Glutamatergic neuron (in vitro differentiated cells): ENCODE results near the gene CKAP2L. TPM values are rescaled to one million over a fixed set of nuclear protein-coding genes. Genes with fewer than 3 reads are reported as not detected.
"Not testable (repeated sequence)": the region's sequence is repeated elsewhere in the genome, so short reads cannot be mapped to it uniquely, and the experiment has no call there.

ENCODE experiments used
- DNase-seq: peaks from one replicate; pipeline ENCODE4 v3.0.0; 2022
- H3K27ac Mint-ChIP-seq: one replicate; pipeline ENCODE4 v1.8.0; 2020; ENCODE audit warnings: mild to moderate bottlenecking, mixed read lengths, inconsistent platforms; ENCODE audit not compliant: unreplicated experiment
- H3K27me3 Mint-ChIP-seq: one replicate; pipeline ENCODE4 v1.8.0; 2020; ENCODE audit warnings: mild to moderate bottlenecking, moderate library complexity, mixed read lengths, inconsistent platforms; ENCODE audit not compliant: unreplicated experiment
- H3K36me3 Mint-ChIP-seq: one replicate; pipeline ENCODE4 v1.8.0; 2020; ENCODE audit warnings: mild to moderate bottlenecking, mixed read lengths, inconsistent platforms; ENCODE audit not compliant: unreplicated experiment
- H3K4me1 Mint-ChIP-seq: one replicate; pipeline ENCODE4 v1.8.0; 2020; ENCODE audit warnings: mild to moderate bottlenecking, low read depth, mixed read lengths, inconsistent platforms; ENCODE audit not compliant: unreplicated experiment
- H3K4me3 Mint-ChIP-seq: one replicate; pipeline ENCODE4 v1.8.0; 2020; ENCODE audit warnings: mild to moderate bottlenecking, mixed read lengths, inconsistent platforms; ENCODE audit not compliant: unreplicated experiment
- H3K9me3 Mint-ChIP-seq: one replicate; pipeline ENCODE4 v1.8.0; 2020; ENCODE audit warnings: mild to moderate bottlenecking, moderate library complexity, mixed read lengths, inconsistent platforms; ENCODE audit not compliant: unreplicated experiment
- total RNA-seq: library from RNA; stranded (reverse); fragmentation: NEBNext Ultra II Directional; extraction: Animal tissue kit (Norgen Biotek cat#: 25700); gene quantifications from one replicate; pipeline ENCODE4 v1.2.1, GENCODE V29; 2021; ENCODE audit not compliant: unreplicated experiment
- TF ChIP-seq, protein P1 (sequence below): fragments of 200-600 bp; sonication (generic); IDR thresholded peaks from one replicate; pipeline ENCODE4 v1.5.0; 2021; ENCODE audit not compliant: partially characterized antibody, unreplicated experiment

CKAP2L gene
- total RNA-seq, 1 donor from 2014 or later = 3.3 TPM

DNA sequence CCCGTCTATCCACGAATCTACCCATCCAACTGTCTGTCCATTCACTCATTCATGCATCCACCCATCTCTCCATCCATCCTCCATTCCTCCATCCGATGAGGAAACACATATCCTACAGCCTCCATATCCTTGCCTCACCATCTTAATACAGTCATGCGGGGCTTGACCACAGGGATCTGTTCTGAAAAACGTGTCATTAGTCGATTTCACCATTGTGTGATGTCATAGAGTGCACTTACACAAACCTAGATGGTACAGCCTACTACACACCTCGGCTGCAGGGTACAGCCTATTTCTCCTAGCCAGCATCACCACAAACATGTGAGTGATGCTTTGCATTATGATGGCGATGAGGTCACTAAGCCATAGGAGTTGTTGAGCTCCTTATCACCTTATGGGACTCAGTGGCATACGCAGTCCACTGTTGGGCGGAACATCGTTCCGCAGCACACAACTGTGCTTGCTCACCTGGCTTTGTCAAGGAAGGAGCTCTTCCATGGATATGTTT is 45.5 kb downstream of the CKAP2L start:
- Mint-ChIP-seq H3K27ac (no peak overlapping the region), H3K9me3 (peaks cover 1% of the 10 kb centered on the region), H3K36me3 (peaks cover 5% of the 10 kb centered on the region), H3K4me3 (no peak overlapping the region), H3K27me3 (no peaks in the 10 kb centered on the region), H3K4me1 (no peaks in the 10 kb centered on the region)
- TF ChIP-seq, protein P1, sequence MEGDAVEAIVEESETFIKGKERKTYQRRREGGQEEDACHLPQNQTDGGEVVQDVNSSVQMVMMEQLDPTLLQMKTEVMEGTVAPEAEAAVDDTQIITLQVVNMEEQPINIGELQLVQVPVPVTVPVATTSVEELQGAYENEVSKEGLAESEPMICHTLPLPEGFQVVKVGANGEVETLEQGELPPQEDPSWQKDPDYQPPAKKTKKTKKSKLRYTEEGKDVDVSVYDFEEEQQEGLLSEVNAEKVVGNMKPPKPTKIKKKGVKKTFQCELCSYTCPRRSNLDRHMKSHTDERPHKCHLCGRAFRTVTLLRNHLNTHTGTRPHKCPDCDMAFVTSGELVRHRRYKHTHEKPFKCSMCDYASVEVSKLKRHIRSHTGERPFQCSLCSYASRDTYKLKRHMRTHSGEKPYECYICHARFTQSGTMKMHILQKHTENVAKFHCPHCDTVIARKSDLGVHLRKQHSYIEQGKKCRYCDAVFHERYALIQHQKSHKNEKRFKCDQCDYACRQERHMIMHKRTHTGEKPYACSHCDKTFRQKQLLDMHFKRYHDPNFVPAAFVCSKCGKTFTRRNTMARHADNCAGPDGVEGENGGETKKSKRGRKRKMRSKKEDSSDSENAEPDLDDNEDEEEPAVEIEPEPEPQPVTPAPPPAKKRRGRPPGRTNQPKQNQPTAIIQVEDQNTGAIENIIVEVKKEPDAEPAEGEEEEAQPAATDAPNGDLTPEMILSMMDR = no peak
- DNase-seq = no peak

DNA sequence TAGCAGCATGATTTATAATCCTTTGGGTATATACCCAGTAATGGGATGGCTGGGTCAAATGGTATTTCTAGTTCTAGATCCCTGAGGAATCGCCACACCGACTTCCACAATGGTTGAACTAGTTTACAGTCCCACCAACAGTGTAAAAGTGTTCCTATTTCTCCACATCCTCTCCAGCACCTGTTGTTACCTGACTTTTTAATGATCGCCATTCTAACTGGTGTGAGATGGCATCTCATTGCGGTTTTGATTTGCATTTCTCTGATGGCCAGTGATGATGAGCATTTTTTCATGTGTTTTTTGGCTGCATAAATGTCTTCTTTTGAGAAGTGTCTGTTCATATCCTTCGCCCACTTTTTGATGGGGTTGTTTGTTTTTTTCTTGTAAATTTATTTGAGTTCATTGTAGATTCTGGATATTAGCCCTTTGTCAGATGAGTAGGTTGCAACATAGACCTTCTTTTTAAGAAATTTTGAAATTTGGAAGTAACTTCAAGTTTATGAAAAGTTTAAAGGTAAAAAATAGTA is 47.5 kb downstream of the CKAP2L start:
- H3K36me3 Mint-ChIP-seq, H3K4me1 Mint-ChIP-seq, H3K27ac Mint-ChIP-seq, H3K9me3 Mint-ChIP-seq, H3K4me3 Mint-ChIP-seq, H3K27me3 Mint-ChIP-seq, DNase-seq: not testable (repeated sequence)

DNA sequence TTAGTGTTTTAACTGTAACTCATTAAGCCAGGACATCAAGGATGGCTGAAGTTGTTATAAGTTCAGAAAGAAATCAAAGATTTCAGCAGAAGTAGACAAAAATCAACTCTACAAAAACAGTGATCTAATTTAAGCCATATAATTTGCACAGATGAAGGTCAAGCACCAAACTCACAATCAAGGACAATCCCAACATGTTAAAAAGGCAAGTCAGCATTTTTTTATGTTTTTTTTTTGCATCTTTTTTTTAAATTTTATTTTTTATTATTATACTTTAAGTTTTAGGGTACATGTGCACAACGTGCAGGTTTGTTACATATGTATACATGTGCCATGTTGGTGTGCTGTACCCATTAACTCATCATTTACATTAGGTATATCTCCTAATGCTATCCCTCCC is 48.3 kb downstream of the CKAP2L start:
- H3K4me3 Mint-ChIP-seq, DNase-seq, H3K4me1 Mint-ChIP-seq, H3K36me3 Mint-ChIP-seq, H3K27me3 Mint-ChIP-seq, H3K27ac Mint-ChIP-seq, H3K9me3 Mint-ChIP-seq: not testable (repeated sequence)

DNA sequence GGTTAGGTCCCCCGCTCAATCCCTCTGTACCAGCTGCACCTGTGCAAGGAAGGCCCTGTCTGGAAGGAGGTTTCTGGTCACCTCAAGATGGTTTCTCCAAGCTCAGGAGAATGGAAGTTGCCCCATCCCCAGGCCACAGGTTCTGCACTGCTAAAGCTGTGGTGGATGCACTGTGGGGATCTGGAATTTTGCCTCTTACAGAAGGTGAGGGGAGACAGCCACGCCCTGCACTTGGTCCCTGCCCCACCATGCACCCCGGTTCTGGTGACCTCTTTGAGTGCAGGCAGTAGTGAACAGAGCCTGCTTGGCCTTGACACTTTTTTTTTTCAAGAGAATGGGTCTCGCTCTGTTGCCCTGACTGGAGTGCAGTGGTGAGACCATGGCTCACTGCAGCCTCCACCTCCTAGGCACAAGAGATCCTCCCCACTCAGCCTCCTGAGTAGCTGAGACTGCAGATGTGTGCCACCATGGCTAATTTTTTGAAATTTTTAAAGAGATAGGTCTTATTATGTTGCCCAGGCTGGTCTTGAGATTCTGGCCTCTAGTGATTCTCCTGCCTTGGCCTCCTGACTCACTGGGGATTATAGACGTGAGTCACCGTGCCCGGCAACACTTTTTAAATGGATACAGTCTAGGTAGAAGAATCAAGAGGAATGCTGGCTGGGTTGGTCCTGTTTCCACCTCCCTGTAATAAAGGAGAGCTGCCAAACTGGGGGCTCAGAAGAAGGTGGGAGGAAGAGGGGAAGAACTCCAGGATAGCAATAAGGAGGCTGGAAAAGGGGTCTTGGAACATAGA is 49.4 kb downstream of the CKAP2L start:
- peaks cover 5% of the 10 kb centered on the region for H3K36me3 Mint-ChIP-seq
- peaks cover 7% of the 10 kb centered on the region for H3K4me1 Mint-ChIP-seq
- no peak for DNase-seq
- H3K9me3 Mint-ChIP-seq = peaks cover 1% of the 10 kb centered on the region
- no peak overlapping the region for H3K4me3 Mint-ChIP-seq
- TF ChIP-seq, protein P1 = no peak
- H3K27ac Mint-ChIP-seq = no peak overlapping the region
- H3K27me3 Mint-ChIP-seq = peaks cover 3% of the 10 kb centered on the region

DNA sequence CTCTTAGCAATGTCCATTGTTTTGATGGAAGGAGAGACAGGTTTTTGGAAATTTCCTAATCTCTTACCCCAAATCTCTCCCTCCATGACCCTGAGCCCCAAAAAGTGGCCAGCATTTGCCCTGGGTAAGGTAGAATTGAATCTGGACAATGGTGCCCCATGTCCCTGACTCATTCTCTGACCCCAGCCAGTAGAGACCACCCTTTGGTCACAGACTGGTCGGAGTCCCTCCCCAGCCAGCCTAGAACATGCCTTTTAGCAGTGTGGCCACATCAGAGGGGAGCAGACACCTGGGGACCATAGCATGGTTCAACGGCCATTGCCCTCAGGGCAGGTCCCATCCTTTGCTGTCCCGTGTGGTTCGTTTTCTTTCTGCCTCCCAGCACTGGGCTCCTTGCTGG is 50.1 kb downstream of the CKAP2L start:
- TF ChIP-seq, protein P1 = no peak
- Mint-ChIP-seq H3K4me1 (peaks cover 9% of the 10 kb centered on the region), H3K27me3 (peaks cover 3% of the 10 kb centered on the region), H3K27ac (no peak overlapping the region), H3K9me3 (no peaks in the 10 kb centered on the region), H3K36me3 (peaks cover 5% of the 10 kb centered on the region), H3K4me3 (no peak overlapping the region)
- DNase-seq = no peak

DNA sequence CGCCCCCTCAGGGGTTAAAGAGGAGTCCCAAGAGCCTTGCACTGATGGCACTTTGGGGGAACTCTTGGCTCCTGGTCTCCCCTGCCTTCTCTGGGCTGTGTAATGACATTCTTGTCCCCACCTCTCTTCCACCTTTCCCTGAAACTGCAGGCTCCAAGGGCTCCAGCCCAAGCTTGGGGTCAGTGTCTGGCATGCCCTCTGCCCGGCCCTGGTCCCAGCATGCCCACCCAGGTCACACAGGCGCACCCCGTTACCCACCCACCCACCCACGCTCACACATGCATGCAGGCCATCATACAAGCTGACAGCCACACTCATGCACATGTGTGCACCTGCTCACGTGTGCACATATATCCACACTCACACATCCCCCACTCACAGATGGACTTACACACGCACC is 50.5 kb downstream of the CKAP2L start:
- Mint-ChIP-seq H3K27me3 (peaks cover 3% of the 10 kb centered on the region), H3K27ac (no peak overlapping the region), H3K4me3 (no peak overlapping the region), H3K36me3 (peaks cover 5% of the 10 kb centered on the region), H3K9me3 (no peaks in the 10 kb centered on the region), H3K4me1 (peaks cover 9% of the 10 kb centered on the region)
- TF ChIP-seq, protein P1 = no peak
- DNase-seq = no peak
